ENCODE measurements around the gene TRIO.

The TRIO gene

DNA sequence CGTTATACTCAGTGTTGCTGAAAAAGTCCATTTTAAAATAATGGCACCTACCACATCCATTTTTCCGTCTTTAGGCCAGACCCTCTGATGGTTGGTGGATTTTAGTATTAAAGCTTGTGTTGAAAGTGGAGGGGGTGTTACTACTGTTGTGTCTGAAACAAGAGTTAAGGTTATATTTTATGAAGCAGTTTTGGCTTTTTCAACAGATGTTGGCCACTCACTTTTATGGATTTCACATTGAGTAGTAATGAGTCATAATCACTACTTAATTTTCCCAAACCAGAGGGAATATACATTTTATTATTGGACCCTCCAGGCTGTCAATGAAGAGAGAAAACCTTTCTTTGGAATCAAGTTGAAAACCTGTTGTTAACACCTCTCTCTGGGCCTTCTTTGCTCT, 88.0 kb downstream of the TRIO start:
- H3F3A ChIP-seq (ENCODE audit: insufficient read depth, low read length), result no peaks in the 10 kb centered on the region
- no peak overlapping the region for H3K27ac ChIP-seq (ENCODE audit: low read length)
- no peaks in the 10 kb centered on the region for H3K27me3 ChIP-seq (replicated peaks; ENCODE audit: insufficient read depth, low read length)
- no peaks in the 10 kb centered on the region for H3K9me3 ChIP-seq (replicated peaks; ENCODE audit: insufficient read depth, low read length)
- no peak for TF ChIP-seq EZH2 (optimal IDR thresholded peaks at IDR 0.05; ENCODE audit: low read depth, low read length)
- no peak for TF ChIP-seq EZH2phosphoT487 (IDR thresholded peaks at IDR 0.05; ENCODE audit: low read length)
- TF ChIP-seq, protein P1, sequence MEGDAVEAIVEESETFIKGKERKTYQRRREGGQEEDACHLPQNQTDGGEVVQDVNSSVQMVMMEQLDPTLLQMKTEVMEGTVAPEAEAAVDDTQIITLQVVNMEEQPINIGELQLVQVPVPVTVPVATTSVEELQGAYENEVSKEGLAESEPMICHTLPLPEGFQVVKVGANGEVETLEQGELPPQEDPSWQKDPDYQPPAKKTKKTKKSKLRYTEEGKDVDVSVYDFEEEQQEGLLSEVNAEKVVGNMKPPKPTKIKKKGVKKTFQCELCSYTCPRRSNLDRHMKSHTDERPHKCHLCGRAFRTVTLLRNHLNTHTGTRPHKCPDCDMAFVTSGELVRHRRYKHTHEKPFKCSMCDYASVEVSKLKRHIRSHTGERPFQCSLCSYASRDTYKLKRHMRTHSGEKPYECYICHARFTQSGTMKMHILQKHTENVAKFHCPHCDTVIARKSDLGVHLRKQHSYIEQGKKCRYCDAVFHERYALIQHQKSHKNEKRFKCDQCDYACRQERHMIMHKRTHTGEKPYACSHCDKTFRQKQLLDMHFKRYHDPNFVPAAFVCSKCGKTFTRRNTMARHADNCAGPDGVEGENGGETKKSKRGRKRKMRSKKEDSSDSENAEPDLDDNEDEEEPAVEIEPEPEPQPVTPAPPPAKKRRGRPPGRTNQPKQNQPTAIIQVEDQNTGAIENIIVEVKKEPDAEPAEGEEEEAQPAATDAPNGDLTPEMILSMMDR (IDR thresholded peaks at IDR 0.05; ENCODE audit: low read length), result no peak
- peaks cover 64% of the 10 kb centered on the region for H3K79me2 ChIP-seq (ENCODE audit: low read length)
- H3K4me1 ChIP-seq (ENCODE audit: low read length), result no peaks in the 10 kb centered on the region
- no peak for DNase-seq
- no peaks in the 10 kb centered on the region for H3K9me2 ChIP-seq (replicated peaks; ENCODE audit: insufficient read depth, low read length)
- H3K4me3 ChIP-seq (ENCODE audit: low read length), result no peak overlapping the region
- no peak overlapping the region for H3K4me2 ChIP-seq (ENCODE audit: low read depth, low read length)
- no peaks in the 10 kb centered on the region for H4K20me1 ChIP-seq (ENCODE audit: insufficient read depth, low read length)
- no peak overlapping the region for H3K9ac ChIP-seq (ENCODE audit: low read length)
- no peak overlapping the region for H2AFZ ChIP-seq (ENCODE audit: low read length)
- H3K36me3 ChIP-seq (replicated peaks; ENCODE audit: insufficient read depth, low read length), result no peaks in the 10 kb centered on the region

DNA sequence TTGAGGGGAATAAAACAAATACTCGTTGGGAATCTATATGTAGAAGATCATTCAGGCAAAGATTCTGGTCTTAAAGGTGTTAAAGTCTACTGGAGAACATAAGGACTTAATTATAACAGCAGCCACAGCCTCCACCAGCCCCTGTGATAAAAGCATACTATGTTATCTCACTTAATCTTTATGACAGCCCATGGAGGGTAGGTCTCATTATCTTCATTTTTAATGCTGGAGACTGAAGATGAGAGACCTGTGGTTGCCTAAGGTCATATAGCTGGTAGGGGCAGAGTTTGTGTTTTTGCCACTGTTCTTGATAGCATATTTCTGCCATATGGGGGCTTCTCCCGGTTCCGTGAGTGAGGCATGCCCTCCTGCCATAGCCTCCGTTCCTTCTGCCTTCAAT, 88.7 kb downstream of the TRIO start:
- H3K4me3 ChIP-seq (ENCODE audit: low read length), result no peak overlapping the region
- H3K79me2 ChIP-seq (ENCODE audit: low read length), result peaks cover 64% of the 10 kb centered on the region
- no peaks in the 10 kb centered on the region for H3F3A ChIP-seq (ENCODE audit: insufficient read depth, low read length)
- H4K20me1 ChIP-seq (ENCODE audit: insufficient read depth, low read length), result no peaks in the 10 kb centered on the region
- no peaks in the 10 kb centered on the region for H3K9me3 ChIP-seq (replicated peaks; ENCODE audit: insufficient read depth, low read length)
- no peak for TF ChIP-seq EZH2 (optimal IDR thresholded peaks at IDR 0.05; ENCODE audit: low read depth, low read length)
- TF ChIP-seq EZH2phosphoT487 (IDR thresholded peaks at IDR 0.05; ENCODE audit: low read length), result no peak
- TF ChIP-seq, protein P1 (IDR thresholded peaks at IDR 0.05; ENCODE audit: low read length), result no peak
- H3K36me3 ChIP-seq (replicated peaks; ENCODE audit: insufficient read depth, low read length), result no peaks in the 10 kb centered on the region
- no peaks in the 10 kb centered on the region for H3K9me2 ChIP-seq (replicated peaks; ENCODE audit: insufficient read depth, low read length)
- H2AFZ ChIP-seq (ENCODE audit: low read length), result no peak overlapping the region
- H3K4me2 ChIP-seq (ENCODE audit: low read depth, low read length), result no peak overlapping the region
- no peak overlapping the region for H3K9ac ChIP-seq (ENCODE audit: low read length)
- H3K27ac ChIP-seq (ENCODE audit: low read length), result no peak overlapping the region
- no peaks in the 10 kb centered on the region for H3K4me1 ChIP-seq (ENCODE audit: low read length)
- no peak for DNase-seq
- no peaks in the 10 kb centered on the region for H3K27me3 ChIP-seq (replicated peaks; ENCODE audit: insufficient read depth, low read length)

DNA sequence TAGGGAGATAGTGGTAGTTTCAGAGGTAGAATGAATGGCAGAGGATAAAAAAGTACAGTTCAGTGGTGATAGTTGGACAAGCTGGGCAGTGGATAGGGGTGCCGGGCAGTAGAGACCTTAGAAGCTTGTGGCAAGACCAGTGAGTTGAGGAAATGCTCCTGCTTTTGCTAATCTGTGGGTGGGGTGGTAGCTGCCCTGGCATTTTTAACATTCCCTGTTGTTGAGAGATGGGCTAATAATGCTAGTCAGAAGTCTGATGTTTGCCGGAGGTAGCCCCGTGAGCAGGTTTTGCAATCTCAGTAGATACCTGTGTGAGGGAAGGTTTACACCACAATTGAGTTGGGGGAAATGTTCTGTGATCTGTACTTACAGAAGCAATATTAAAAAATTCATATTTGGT, 91.1 kb downstream of the TRIO start:
- Histone ChIP-seq H3K36me3 (replicated peaks; ENCODE audit: insufficient read depth, low read length) (no peaks in the 10 kb centered on the region), H3K9me3 (replicated peaks; ENCODE audit: insufficient read depth, low read length) (no peaks in the 10 kb centered on the region), H3K79me2 (ENCODE audit: low read length) (peaks cover 73% of the 10 kb centered on the region), H4K20me1 (ENCODE audit: insufficient read depth, low read length) (no peaks in the 10 kb centered on the region), H3K4me3 (ENCODE audit: low read length) (no peak overlapping the region), H3K4me1 (ENCODE audit: low read length) (no peaks in the 10 kb centered on the region), H3K9me2 (replicated peaks; ENCODE audit: insufficient read depth, low read length) (no peaks in the 10 kb centered on the region), H3K9ac (ENCODE audit: low read length) (no peak overlapping the region), H3K4me2 (ENCODE audit: low read depth, low read length) (no peak overlapping the region), H3F3A (ENCODE audit: insufficient read depth, low read length) (no peaks in the 10 kb centered on the region), H3K27me3 (replicated peaks; ENCODE audit: insufficient read depth, low read length) (no peaks in the 10 kb centered on the region), H3K27ac (ENCODE audit: low read length) (no peak overlapping the region), H2AFZ (ENCODE audit: low read length) (no peak overlapping the region)
- TF ChIP-seq EZH2 (optimal IDR thresholded peaks at IDR 0.05; ENCODE audit: low read depth, low read length), result no peak
- TF ChIP-seq, protein P1 (IDR thresholded peaks at IDR 0.05; ENCODE audit: low read length), result no peak
- TF ChIP-seq EZH2phosphoT487 (IDR thresholded peaks at IDR 0.05; ENCODE audit: low read length), result no peak
- no peak for DNase-seq
